ENCODE results near the gene TSPEAR.

TSPEAR gene

DNA sequence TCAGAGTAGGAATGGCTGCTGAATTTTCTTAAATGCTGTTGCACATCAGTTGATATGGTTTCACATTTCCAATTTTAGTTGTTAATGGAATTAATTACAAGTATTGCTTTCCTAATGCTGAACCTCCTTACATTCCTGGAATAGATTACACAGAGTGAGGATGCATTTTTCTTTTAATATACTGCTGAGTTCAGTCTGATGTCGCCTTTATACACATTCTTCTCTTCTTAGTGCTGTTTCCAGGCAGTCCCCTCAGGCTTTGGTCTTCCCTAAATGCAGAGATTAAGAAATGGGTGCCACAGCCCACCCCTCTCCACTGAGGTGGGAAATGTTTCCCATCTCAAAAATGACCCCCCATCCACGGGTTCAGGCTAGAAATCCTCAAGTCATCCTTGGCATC, 6.7 kb upstream of the TSPEAR start:
- DNase-seq, result no peak

DNA sequence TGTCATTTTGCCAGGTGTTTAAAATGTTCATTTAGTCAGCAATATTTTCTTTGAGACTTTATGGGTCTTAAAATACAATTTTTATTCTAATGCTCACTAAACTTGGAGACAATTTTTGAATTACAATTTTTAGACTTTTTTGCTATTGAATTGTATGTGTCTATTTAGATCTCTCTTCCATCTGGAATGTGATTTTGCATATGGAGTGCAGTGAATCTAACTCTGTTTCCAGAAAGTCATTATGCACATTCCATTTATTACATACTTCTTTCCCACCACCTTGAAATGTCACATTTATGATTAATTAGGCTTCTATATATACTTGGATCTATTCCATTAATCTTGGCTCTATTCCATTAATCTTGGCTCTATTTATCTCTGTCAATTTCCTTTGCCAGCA, 5.6 kb upstream of the TSPEAR start:
- DNase-seq, result no peak

- no peak for DNase-seq
These were observed 3.5 kb upstream of the TSPEAR start for GRCh38 chr21:44714905-44715304.

DNA sequence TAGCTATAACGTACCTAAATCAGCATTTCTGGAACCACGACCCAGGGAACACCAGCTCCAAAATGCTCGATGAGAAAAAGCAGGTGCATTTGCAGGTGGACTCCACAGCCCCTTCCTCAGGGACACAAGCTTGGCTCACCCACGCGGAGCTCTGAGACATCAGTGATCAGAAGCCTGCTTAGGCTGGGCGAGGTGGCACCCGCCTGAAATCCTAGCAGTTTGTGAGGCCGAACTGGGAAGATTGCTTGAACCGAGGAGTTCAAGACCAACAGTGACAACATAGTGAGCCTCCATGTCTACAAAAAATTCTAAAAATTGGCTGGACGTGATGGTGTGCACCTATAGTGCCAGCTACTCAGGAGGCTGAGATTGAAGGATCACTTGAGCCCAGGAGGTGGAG, 2.5 kb upstream of the TSPEAR start:
- DNase-seq, result peak; percentile 38

- peak; percentile 11 for DNase-seq
These were observed 1.8 kb upstream of the TSPEAR start for GRCh38 chr21:44713130-44713529.

DNA sequence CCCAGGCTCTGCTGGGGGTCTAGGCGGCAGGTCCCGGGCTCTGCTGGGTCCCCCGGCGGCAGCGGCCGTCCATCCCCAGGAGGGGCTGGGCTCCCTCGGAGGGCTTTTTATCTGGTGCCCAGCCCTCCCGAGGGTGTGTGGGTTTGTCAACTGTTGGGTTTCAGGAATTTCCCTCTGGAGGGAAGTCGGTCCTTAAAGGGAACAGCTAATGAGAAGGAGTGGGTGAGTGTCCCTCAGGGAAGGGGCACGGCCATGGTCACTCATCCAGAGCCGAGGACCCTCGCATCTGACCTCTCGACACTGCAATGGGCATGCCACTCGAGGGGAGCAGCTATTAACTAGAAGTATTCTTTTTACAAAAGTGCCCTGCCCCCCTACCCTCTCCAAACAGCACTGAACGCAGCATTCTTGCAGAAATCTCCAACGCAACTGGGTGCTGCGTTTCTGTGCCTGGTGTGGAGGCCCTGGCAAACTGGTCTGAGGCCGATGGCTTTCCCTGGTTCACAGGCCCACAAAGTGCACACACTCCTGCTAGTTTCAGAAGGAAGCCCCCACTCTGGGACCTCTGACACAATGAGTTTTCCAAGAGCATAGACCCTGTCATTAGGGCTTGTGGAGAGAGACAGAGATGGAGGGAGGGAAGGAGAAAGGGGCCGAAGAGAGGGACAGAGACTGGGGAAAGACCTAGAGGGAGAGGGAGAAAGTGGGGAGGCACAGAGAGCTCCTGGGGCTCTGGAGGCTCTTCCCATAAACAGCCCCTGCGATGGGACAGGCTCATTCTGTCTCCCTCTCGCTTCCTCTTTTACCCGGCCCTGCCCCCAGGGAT, 1.0 kb upstream of the TSPEAR start:
- peak; percentile 43 for DNase-seq

DNA sequence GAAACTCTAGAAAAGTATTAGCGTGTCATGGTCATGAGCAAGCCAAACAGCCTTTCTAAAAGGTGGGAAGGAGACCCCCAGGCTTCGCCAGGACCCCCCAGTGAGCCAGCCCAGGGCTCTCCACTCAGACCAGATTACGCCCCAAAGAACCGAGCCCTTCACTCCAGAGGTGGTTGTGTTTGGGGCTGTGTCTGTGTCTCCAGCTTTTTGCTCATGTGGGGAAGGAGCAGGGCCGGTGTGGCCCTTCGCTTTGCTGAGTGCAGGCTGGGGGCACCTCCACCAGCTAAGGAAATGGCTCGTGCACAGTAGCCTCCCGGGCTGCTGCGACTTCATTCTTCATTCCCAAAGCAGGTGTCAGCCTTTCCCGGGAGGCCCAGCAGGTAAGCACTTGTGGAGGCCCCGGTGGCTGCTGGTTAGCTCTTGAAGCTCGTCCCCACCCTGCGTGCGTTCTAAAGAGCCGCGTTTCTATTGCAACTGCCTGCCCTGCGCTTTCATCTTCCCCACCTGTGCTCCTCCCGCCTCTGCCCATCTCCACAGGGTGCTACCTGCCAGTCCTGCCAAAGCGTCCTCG, 531 bp downstream of the TSPEAR start:
- DNase-seq, result peak; percentile 56

- peak; percentile 38 for DNase-seq
These were observed 1.1 kb downstream of the TSPEAR start for GRCh38 chr21:44710294-44710665.

DNA sequence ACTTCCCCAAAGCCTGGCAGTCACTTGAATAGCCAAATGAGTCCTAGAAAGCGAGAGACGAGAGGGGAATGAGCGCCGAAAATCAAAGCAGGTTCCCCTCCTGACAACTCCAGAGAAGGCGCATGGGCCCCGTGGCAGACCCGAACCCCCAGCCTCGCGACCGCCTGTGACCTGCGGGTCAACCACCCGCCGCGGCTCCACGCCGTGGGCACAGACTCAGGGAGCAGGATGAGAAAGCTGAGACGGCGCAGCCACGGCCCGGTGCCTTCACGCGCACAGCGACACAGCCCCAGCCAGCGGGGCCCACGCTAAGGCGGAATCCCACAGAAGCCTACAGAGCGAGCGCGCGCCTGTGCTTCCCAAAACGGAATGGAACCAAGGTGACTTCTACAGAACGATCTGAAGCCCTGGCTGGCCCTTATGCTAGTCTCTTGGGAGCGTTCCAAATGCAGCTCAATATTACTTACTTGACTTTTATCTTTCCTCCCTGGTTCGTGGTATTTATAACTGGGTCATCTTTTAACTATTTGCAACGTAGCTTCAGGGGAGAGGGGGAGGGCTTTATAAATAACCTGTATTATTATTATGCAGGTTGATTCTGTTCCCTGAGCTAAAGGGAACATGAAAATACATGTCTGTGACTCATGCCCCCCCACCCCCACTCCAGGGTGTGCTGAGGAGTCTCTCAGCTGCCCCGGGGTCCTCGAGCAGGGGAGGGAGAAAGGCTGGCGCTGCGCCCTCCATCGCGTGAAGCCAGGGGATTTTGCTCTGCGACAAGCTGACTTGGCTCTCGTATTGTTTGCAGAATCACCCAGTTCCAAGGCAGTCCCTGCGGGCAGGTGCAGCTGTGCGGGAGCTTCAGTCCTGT, 1.7 kb downstream of the TSPEAR start:
- DNase-seq, result peak; percentile 53

DNA sequence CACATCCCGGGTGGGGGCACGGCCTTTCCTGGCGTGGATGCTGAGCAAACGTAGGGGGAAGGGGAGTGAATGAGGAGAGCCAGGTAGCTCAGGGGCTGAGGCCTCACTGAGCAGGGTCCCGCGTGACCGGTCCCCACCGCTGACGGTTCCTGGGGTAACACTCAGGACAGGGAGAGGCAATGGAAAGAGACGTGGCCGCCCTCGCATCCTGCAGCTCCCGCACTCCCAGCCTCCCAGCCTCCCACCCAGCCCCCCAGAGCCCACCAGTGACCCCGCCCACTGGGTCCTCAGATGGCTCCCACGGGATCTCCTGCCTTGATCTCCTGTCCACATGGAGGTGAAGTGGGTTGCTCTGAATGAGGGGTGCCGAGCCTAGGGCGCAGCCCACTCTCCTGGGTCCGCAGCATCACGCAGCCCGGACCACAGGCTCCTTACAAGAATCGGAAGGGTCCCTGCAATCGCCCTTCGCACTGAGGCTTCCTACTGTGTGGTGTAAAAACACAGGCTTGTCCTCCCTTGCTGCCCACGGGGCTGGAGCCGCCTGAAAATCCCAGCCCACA, 2.4 kb downstream of the TSPEAR start:
- peak; percentile 38 for DNase-seq

DNA sequence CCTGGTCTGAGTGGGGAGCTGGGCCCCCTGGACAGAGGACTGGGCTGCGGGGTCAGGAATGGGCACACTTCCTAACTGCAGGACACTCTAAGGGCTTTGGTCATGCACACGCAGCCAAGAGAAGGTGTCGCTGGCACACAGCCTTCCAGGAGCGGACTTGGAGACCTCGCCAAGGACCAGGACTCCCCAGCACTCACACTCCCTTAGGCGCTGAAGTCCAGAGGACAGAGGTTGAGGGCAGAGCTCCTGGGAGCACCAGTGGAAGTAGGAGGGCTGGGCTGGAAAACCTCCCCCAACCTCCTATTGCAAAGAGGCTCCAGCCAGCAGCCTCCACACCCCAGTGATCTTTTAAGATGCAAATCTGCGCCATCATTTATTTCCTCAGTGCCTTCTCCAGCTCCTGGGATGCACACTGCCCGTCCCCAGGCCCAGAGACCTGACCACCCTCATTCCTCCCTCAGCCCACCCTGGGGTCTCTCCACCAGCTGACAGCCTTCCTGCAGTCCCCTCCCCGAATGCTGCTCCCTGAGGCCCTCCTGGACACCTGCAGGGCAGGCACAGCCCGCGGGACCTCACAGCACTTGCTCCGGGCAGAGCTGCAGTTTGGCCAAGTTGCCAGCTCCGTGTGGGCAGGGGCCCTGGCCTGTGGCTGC, 3.0 kb downstream of the TSPEAR start:
- peak; percentile 55 for DNase-seq

GRCh38 chr21:44706706-44707581, 4.4 kb downstream of the TSPEAR start:
- DNase-seq, result no peak

DNA sequence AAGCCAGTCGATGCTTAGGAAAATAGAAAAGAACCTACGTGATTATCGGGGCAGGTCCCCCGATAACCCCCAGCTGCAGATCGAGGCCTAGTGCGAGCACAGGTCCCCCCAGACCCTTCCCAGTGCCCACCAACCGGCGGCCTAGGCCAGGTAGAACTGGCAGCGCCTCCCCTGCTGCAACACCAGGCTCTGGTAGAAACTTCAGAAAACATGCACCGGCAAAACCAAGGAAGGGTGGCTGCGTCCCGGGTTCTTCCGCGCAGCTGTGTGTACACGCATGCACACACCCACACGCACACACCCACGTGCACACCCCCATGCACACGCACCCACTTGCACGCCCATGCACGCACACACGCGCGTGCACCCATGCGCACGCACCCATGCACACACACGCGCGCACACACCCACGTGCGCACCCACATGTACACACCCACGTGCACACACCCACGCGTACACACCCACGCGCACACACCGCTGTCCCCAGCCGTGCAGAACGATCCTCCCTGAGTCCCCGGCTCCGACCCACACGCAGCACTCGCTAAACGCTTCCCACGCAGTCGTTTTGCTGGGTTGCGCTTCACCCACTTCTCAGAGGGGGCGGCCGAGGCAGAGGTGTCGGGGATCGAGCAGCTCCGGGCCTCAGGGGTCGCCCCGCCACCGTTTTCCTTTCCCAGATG, 5.2 kb downstream of the TSPEAR start:
- no peak for DNase-seq

- peak; percentile 49 for DNase-seq
These were observed 6.8 kb downstream of the TSPEAR start for GRCh38 chr21:44704636-44705001.

DNA sequence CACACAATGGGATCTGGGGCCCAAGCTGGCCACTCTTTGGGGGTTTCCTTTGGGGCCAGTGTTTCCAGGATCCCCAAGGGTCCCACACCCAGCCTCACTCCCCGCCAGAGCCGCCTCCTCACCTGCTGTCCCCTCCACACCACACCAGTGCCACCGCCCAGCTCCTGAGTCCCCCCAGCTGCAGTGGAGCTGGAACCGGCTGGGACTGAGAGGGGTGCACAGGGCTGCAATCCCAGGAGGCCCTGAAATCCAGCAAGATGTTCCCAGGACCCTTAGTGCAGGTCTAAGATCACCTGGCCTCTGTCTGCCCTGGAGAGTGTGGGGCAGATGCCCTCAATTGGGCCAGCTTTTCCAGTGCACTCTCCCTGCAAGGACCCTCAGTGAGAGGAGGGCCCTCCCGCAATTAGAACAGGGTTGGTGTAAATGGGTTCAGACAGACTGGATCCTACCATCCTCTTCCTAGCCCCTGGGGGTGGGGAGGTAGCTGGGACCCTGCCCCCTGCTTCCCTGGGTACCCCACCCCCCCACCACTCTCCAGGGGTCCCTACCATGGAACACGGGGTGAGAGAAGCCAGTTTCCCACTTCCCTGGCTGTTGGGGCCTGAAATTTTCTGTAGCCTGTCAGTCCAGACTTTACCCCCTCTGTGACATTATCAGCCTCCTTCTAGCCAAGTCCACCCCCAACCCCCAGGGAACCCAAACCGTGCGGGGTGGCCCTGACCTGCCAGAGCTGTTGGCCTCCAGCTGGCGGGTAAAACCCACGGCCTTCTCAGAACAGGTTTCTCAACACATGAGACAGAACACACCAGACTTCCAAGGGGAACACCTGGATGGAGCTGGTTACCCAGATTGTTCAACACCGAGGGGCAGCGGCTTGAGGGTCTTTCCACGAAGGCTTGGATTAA, 7.4 kb downstream of the TSPEAR start:
- peak; percentile 52 for DNase-seq

- DNase-seq, result peak; percentile 50
These were observed 8.2 kb downstream of the TSPEAR start for GRCh38 chr21:44702973-44703730.

- no peak for DNase-seq
These were observed 9.0 kb downstream of the TSPEAR start for GRCh38 chr21:44702111-44702972.

DNA sequence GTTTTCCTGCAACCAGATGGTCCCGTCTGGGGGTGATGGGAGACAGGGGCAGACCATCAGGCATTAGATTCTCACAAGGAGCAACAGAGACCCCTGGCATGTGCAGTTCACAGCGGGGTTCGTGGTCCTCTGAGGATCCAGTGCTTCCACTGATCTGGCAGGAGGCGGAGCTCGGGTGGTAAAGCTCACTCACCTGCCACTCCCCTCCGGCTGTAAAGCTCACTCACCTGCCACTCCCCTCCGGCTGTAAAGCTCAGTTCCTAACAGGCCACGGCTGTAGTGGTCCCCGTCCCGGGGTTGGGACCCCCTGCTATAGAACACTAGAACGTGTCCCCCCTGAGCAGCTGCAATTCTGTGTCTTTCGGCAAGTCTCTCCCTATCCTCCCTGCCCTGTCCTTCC, 9.8 kb downstream of the TSPEAR start:
- DNase-seq, result peak; percentile 49
